Retinal pigment epithelial cell (primary cell): ENCODE measurements around the gene PRSS36.
A peak's percentile ranks its signal among the peaks of the same experiment; 100 is the strongest.
"Not testable (repeated sequence)": the region's sequence is repeated elsewhere in the genome, so short reads cannot be mapped to it uniquely, and the experiment has no call there.

Experiments used
- DNase-seq: peaks from one replicate; pipeline ENCODE4 v3.0.0-alpha.2; 2010; ENCODE audit warnings: low read depth
- H3K4me3 ChIP-seq: 2 replicates; pipeline ENCODE4 v1.5.1; 2011; ENCODE audit warnings: mild to moderate bottlenecking, low read length, control low read depth, moderate library complexity
- CTCF ChIP-seq: conservative IDR thresholded peaks from 2 replicates; pipeline ENCODE4 v1.5.1; 2011; ENCODE audit warnings: low read depth, low read length, control low read depth, inconsistent platforms

The PRSS36 gene

DNA sequence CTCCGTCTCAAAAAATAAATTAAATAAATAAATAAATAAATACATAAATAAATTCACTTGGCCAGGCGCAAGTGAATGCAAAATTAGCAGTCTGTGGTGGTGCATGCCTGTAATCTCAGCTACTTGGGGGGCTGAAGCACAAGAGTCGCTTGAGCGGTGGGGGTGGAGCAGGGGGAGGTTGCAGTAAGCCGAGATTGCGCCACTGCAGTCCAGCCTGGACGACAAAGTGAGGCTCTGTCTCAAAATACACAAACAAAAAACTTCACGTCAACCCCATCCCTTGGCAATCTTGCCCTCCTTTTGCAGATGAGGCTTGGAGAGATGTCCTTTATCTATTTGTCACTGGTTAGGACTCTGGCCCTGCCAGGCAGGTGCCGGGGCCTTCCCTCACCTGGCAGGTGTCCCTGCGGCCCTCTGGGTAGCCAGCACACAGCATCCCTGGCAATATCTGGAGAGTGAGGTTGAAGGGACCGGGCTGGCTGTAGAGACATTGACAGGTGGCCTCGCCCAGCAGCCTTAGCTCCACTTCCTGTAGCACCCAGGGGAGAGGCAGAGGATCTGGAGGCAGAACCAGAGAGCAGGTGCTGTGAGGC, 4.4 kb downstream of the PRSS36 start:
- no peak for DNase-seq
- no peak for TF ChIP-seq CTCF
- no peak overlapping the region for H3K4me3 ChIP-seq

- not testable (repeated sequence) for H3K4me3 ChIP-seq, DNase-seq
These were observed 5.4 kb downstream of the PRSS36 start for GRCh38 chr16:31144418-31144817.

- H3K4me3 ChIP-seq: no peak overlapping the region
- TF ChIP-seq CTCF: no peak
- DNase-seq: no peak
These were observed 6.1 kb downstream of the PRSS36 start for GRCh38 chr16:31143694-31144148.

DNA sequence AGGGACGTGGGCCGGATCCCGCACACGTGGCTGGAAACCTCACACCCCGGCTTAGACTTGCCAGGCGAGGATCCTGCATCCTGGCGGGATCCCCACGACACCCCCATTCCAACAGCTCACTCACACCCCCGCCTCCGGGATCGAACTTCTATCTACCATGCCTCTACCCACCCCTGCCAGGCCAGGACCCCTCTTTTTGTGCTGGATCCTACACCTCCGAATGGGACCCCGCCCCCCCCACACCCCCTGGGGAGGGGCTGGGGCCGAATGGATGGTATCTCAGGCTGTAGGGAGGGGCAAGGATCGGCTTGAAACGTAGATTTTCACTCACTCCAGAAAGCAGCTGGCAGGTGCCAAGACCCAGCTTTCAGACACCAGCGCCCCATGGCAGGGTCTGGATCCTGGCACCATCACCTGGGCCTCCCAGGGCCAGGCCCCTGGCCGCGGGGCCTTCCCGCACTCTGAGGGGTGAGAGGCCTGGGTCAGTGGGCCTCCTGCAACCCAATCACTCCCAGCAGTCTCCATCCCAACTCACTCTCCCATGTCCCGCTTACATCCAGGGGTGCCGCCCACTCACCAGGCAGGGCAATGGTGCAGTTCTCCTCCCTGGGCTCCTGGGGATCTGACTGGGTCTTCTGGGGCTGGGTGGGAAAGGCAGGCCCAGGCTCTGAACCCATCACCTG, 6.7 kb downstream of the PRSS36 start:
- TF ChIP-seq CTCF: no peak
- no peak overlapping the region for H3K4me3 ChIP-seq
- no peak for DNase-seq

DNA sequence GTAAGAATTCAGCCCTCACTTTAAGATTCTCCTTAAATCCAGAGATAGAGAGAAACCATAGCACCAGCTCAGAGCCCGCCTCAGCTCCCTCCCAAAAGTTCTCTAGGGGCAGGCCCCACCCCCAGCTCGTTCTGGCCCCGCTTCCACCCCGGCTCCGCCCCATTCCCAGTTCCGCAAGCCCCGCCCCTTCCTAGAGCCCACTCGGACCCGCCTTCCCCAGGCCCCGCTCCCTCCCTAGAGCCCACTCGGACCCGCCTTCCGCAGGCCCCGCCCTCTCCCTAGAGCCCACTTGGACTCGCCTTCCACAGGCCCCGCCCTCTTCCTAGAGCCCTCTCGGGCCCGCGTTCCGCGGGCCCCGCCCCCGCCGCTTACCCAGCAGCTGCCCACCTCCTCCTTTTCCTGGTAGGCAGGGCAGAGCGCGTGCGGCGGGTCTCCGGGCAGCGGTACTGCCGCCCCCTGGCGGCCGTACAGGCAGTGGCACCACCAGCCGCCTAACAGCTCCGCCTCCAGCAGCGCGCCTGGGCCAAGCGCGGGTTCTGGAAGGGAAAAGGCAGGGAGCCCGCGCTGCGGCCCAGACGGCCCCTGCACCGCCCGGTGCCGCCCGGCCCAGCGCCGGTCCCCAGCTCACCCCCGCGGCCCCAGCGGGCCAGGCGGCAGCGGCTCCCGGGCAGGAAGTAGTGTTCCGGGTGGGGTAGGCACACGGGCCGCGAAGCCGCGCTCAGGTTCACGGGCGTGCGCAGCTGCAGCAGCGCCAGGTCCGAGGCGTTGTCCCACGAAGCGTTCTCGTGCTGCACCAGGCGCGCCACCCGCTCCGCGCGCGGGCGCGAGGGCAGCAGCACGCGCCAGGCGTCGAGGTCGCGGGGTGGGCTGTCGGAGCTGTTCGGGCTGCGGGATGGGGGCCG, 7.5 kb downstream of the PRSS36 start:
- peak; percentile 92 for TF ChIP-seq CTCF
- peak overlapping the region; percentile 38 for H3K4me3 ChIP-seq
- peak; percentile 92 for DNase-seq

DNA sequence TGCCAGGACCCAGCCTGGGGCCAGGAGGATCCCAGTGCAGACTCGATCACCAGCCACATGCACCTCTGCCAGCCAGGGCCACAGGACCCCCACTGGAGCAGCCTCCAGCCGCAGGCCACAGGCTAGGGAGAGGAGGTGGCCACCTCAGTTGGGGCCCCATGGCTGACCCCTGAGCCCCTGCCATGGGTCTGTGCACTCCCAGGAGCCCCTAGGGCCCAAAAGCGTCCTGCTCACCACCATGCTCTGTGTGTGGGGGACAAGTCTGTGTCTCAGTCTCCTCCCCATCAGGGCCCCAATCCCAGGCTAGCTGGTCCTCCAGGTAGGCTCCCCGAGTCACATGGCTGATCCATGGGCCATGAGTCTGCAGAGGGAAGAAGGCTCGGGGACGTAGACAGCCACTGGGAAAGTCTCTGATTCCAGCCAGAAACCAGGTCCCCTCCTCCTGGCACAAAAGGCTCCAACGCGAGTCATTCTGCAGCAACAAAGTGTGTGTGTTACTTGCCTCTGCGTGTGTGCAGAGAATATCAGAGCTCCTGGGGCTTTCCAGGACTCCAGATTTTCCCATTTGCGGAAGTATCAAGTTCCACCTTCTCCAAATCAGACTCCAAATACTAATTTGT, 8.3 kb downstream of the PRSS36 start:
- H3K4me3 ChIP-seq: peak overlapping the region; percentile 38
- DNase-seq: peak; percentile 18
- TF ChIP-seq CTCF: no peak

DNA sequence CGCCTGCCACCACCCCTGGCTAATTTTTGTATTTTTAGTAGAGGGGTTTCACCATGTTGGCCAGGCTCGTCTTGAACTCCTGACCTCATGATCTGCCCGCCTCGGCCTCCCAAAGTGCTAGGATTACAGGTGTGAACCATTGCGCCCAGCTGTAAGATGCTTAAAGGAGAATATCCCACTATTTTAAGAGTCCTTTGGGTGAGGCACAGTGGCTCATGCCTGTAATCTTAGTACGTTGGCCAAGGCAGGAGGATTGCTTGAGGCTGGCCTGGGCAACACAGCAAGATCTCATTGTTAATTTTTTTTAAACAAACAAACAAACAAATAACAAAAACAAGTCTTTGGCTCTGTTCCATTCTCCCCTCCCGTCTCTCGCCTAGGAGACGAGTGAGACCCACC, 8.8 kb downstream of the PRSS36 start:
- not testable (repeated sequence) for H3K4me3 ChIP-seq, DNase-seq
